H9 (cell line): ENCODE measurements around the gene SHISA8. TPM values are rescaled to one million over a fixed set of nuclear protein-coding genes. Genes with fewer than 3 reads are reported as not detected.

Source experiments
- DNase-seq: peaks from one replicate; pipeline ENCODE4 v3.0.0-alpha.2; 2017
- H2AFZ ChIP-seq: one replicate; pipeline ENCODE4 v1.6.1; 2013; ENCODE audit warnings: mild to moderate bottlenecking, low read length, control low read depth, moderate library complexity
- H2AK5ac ChIP-seq: 2 replicates; pipeline ENCODE4 v1.6.1; 2013; ENCODE audit warnings: low read length, control low read depth, mixed read lengths; ENCODE audit not compliant: insufficient read length
- H2BK120ac ChIP-seq: one replicate; pipeline ENCODE4 v1.6.1; 2013; ENCODE audit warnings: low read depth, mild to moderate bottlenecking, low read length, control low read depth, inconsistent platforms; ENCODE audit not compliant: poor library complexity, severe bottlenecking
- H2BK12ac ChIP-seq: 2 replicates; pipeline ENCODE4 v1.6.1; 2013; ENCODE audit warnings: low read length, control low read depth, mixed read lengths, low read depth; ENCODE audit not compliant: insufficient read length
- H2BK15ac ChIP-seq: 2 replicates; pipeline ENCODE4 v1.6.1; 2013; ENCODE audit warnings: low read depth, low read length, control low read depth
- H2BK20ac ChIP-seq: one replicate; pipeline ENCODE4 v1.6.1; 2013; ENCODE audit warnings: low read depth, mild to moderate bottlenecking, low read length, control low read depth, inconsistent platforms; ENCODE audit not compliant: poor library complexity, severe bottlenecking
- H2BK5ac ChIP-seq: 2 replicates; pipeline ENCODE4 v1.6.1; 2013; ENCODE audit warnings: low read length, control low read depth, mixed read lengths; ENCODE audit not compliant: insufficient read length
- H3K14ac ChIP-seq: 2 replicates; pipeline ENCODE4 v1.6.1; 2013; ENCODE audit warnings: low read length, control low read depth; ENCODE audit not compliant: insufficient read depth
- H3K18ac ChIP-seq: 2 replicates; pipeline ENCODE4 v1.6.1; 2013; ENCODE audit warnings: low read depth, mild to moderate bottlenecking, mixed read lengths, low read length, control low read depth; ENCODE audit not compliant: insufficient read length
- H3K23ac ChIP-seq: 2 replicates; pipeline ENCODE4 v1.6.1; 2013; ENCODE audit warnings: low read length, control low read depth, mixed read lengths, low read depth; ENCODE audit not compliant: insufficient read length
- H3K23me2 ChIP-seq: 2 replicates; pipeline ENCODE4 v1.6.1; 2013; ENCODE audit warnings: low read depth, mild to moderate bottlenecking, mixed read lengths, low read length, control low read depth; ENCODE audit not compliant: insufficient read length, poor library complexity, severe bottlenecking
- H3K27ac ChIP-seq: 2 replicates; pipeline ENCODE4 v1.5.1; 2013; ENCODE audit warnings: low read length, control low read depth, mixed read lengths, low read depth; ENCODE audit not compliant: insufficient read length
- H3K27me3 ChIP-seq: 2 replicates; pipeline ENCODE4 v1.6.1; 2013; ENCODE audit warnings: low read length, control low read depth, inconsistent platforms; ENCODE audit not compliant: insufficient read depth
- H3K4ac ChIP-seq: 2 replicates; pipeline ENCODE4 v1.6.1; 2013; ENCODE audit warnings: low read depth, mild to moderate bottlenecking, control low read depth, inconsistent platforms, low read length, moderate library complexity
- H3K4me1 ChIP-seq: 2 replicates; pipeline ENCODE4 v1.6.1; 2013; ENCODE audit warnings: low read length, control low read depth, inconsistent platforms; ENCODE audit not compliant: insufficient read depth
- H3K4me2 ChIP-seq: 2 replicates; pipeline ENCODE4 v1.6.1; 2013; ENCODE audit warnings: low read length, control low read depth, mixed read lengths; ENCODE audit not compliant: insufficient read length, insufficient read depth
- H3K56ac ChIP-seq: 2 replicates; pipeline ENCODE4 v1.6.1; 2013; ENCODE audit warnings: low read depth, mild to moderate bottlenecking, mixed read lengths, low read length, control low read depth; ENCODE audit not compliant: insufficient read length
- H3K79me1 ChIP-seq: 2 replicates; pipeline ENCODE4 v1.6.1; 2013; ENCODE audit warnings: low read depth, mild to moderate bottlenecking, moderate library complexity, low read length, control low read depth, inconsistent platforms; ENCODE audit not compliant: insufficient read depth, poor library complexity, severe bottlenecking
- H3K79me2 ChIP-seq: 2 replicates; pipeline ENCODE4 v1.6.1; 2013; ENCODE audit warnings: low read length, control low read depth, inconsistent platforms; ENCODE audit not compliant: insufficient read depth
- H3K9ac ChIP-seq: 2 replicates; pipeline ENCODE4 v1.6.1; 2013; ENCODE audit warnings: low read length, control low read depth, mixed read lengths; ENCODE audit not compliant: insufficient read length; ENCODE audit errors: extremely low read depth
- H3K9me3 ChIP-seq: one replicate; pipeline ENCODE4 v1.6.1; 2013; ENCODE audit warnings: low read depth, low read length, inconsistent platforms; ENCODE audit not compliant: control insufficient read depth
- H3T11ph ChIP-seq: one replicate; pipeline ENCODE4 v1.6.1; 2013; ENCODE audit warnings: mild to moderate bottlenecking, low read length, control low read depth, inconsistent platforms
- H4K20me1 ChIP-seq: one replicate; pipeline ENCODE4 v1.6.1; 2013; ENCODE audit not compliant: control insufficient read depth, insufficient read length, insufficient read depth
- H4K5ac ChIP-seq: 2 replicates; pipeline ENCODE4 v1.6.1; 2013; ENCODE audit warnings: low read depth, mild to moderate bottlenecking, mixed read lengths, low read length, control low read depth; ENCODE audit not compliant: insufficient read length
- H4K8ac ChIP-seq: replicated peaks from 2 replicates; pipeline ENCODE4 v1.6.1; 2013; ENCODE audit warnings: low read length, control low read depth, mixed read lengths, low read depth; ENCODE audit not compliant: insufficient read length
- H4K91ac ChIP-seq: 2 replicates; pipeline ENCODE4 v1.6.1; 2013; ENCODE audit warnings: low read depth, mild to moderate bottlenecking, moderate library complexity, mixed read lengths, low read length, control low read depth; ENCODE audit not compliant: insufficient read length
- H3K27ac Mint-ChIP-seq, 3 experiments: 2 replicates in 2 of 3; 3 replicates in 1 of 3; pipeline ENCODE4 v1.8.0; 2020 to 2021; ENCODE audit warnings: mixed read lengths in 3 of 3, mild to moderate bottlenecking in 1 of 3, moderate library complexity in 1 of 3
- H3K27me3 Mint-ChIP-seq: 2 replicates; pipeline ENCODE4 v1.8.0; 2021; ENCODE audit warnings: low read depth, mild to moderate bottlenecking, moderate library complexity, mixed read lengths
- H3K36me3 Mint-ChIP-seq, 3 experiments: 2 replicates in 2 of 3; 3 replicates in 1 of 3; pipeline ENCODE4 v1.8.0; 2020 to 2021; ENCODE audit warnings: low read depth in 3 of 3, mixed read lengths in 3 of 3; ENCODE audit not compliant: insufficient read depth in 1 of 3
- H3K4me1 Mint-ChIP-seq, 2 experiments: 2 replicates each; pipeline ENCODE4 v1.8.0; 2020; ENCODE audit warnings: mixed read lengths in 2 of 2
- H3K4me3 Mint-ChIP-seq, 2 experiments: 2 replicates in 1 of 2; 3 replicates in 1 of 2; pipeline ENCODE4 v1.8.0; 2020 to 2021; ENCODE audit warnings: mild to moderate bottlenecking in 2 of 2, mixed read lengths in 2 of 2, moderate library complexity in 1 of 2
- H3K9me3 Mint-ChIP-seq, 2 experiments: 2 replicates in 1 of 2; 3 replicates in 1 of 2; pipeline ENCODE4 v1.8.0; 2020; ENCODE audit warnings: mild to moderate bottlenecking in 2 of 2, mixed read lengths in 2 of 2, moderate library complexity in 1 of 2
- WGBS: extraction: QIAGEN DNeasy Blood & Tissue Kit; methylation state at CpG from one replicate; pipeline ENCODE4 v1.1.7; 2013; ENCODE audit warnings: missing lambda C conversion rate, low lambda C conversion rate, mixed read lengths; ENCODE audit not compliant: insufficient read length; ENCODE audit errors: extremely low coverage; 5-methylcytosine and 5-hydroxymethylcytosine counted together
- total RNA-seq: library from RNA; stranded (reverse); gene quantifications from 2 replicates; pipeline ENCODE4 v1.2.1, GENCODE V29; 2021
- TF ChIP-seq, protein P1 (sequence below): fragments of 200-600 bp; sonication (generic); conservative IDR thresholded peaks from 3 replicates; pipeline ENCODE4 v1.8.0; 2021; ENCODE audit warnings: antibody characterized with exemption, mild to moderate bottlenecking

SHISA8 gene
- total RNA-seq, 1 experiment from 2014 or later: 1.4 TPM

- Histone ChIP-seq H3K4me2 (peak overlapping the region; percentile 67), H3K18ac (no peak overlapping the region), H3K9me3 (no peaks in the 10 kb centered on the region), H3K4ac (no peak overlapping the region), H2AK5ac (no peak overlapping the region), H3K23ac (no peak overlapping the region), H4K5ac (no peak overlapping the region), H2AFZ (no peak overlapping the region), H3K56ac (no peak overlapping the region), H4K8ac (no peak overlapping the region), H2BK12ac (no peak overlapping the region), H3K27ac (no peak overlapping the region), H3K79me1 (no peaks in the 10 kb centered on the region), H2BK120ac (no peak overlapping the region), H3K9ac (no peak overlapping the region), H2BK20ac (no peak overlapping the region), H2BK5ac (no peak overlapping the region), H3T11ph (no peak overlapping the region), H3K79me2 (no peaks in the 10 kb centered on the region; the same call in 1 of the 2 replicates), H3K4me1 (peaks cover 3% of the 10 kb centered on the region; the same call in 1 of the 2 replicates), H3K27me3 (no peaks in the 10 kb centered on the region), H4K20me1 (no peaks in the 10 kb centered on the region), H4K91ac (no peak overlapping the region), H2BK15ac (no peak overlapping the region), H3K23me2 (peaks cover 9% of the 10 kb centered on the region), H3K14ac (no peak overlapping the region)
- DNase-seq: no peak
- peaks cover 25 to 32% (median 30%) of the 10 kb centered on the region in 3 experiments; a peak in 6 of 7 replicates for H3K36me3 Mint-ChIP-seq
- H3K9me3 Mint-ChIP-seq: no peaks in the 10 kb centered on the region
- H3K27ac Mint-ChIP-seq: 0 out of 7 replicates have a peak overlapping the region, but pooled peaks of 1 of the 3 experiments have one; percentile 35
- H3K4me3 Mint-ChIP-seq: peak overlapping the region; percentile 81 to 82
- TF ChIP-seq, protein P1, sequence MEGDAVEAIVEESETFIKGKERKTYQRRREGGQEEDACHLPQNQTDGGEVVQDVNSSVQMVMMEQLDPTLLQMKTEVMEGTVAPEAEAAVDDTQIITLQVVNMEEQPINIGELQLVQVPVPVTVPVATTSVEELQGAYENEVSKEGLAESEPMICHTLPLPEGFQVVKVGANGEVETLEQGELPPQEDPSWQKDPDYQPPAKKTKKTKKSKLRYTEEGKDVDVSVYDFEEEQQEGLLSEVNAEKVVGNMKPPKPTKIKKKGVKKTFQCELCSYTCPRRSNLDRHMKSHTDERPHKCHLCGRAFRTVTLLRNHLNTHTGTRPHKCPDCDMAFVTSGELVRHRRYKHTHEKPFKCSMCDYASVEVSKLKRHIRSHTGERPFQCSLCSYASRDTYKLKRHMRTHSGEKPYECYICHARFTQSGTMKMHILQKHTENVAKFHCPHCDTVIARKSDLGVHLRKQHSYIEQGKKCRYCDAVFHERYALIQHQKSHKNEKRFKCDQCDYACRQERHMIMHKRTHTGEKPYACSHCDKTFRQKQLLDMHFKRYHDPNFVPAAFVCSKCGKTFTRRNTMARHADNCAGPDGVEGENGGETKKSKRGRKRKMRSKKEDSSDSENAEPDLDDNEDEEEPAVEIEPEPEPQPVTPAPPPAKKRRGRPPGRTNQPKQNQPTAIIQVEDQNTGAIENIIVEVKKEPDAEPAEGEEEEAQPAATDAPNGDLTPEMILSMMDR: no peak
- H3K4me1 Mint-ChIP-seq: peaks cover 24 to 48% of the 10 kb centered on the region in 2 experiments
- no CpG with 5 or more reads among the region's 21 CpGs for WGBS
- peaks cover 1% of the 10 kb centered on the region for H3K27me3 Mint-ChIP-seq
These were observed 32.7 kb upstream of the SHISA8 start for GRCh38 chr22:41947424-41948080.
